Activated T-helper 2 cell treated with anti-CD3 and anti-CD28 coated beads, Interferon-gamma antibody, Interleukin-2, Interleukin-4, amounts not matched to agents 10 μg/mL and 5 μg/mL and 100 μg/mL, durations not matched to agents 14 hours and 24 hours and 36 hours (primary cell): ENCODE results near the gene CISH. TPM values are rescaled to one million over a fixed set of nuclear protein-coding genes. Genes with fewer than 3 reads are reported as not detected.

ENCODE experiments used
- total RNA-seq: library from RNA; stranded (reverse); gene quantifications from 2 replicates; pipeline ENCODE4 v1.2.3, GENCODE V29; 2022

Gene CISH
- total RNA-seq, 1 donor from 2014 or later: 351 TPM

Other genes starting within 250 kb of the CISH start
- gene CACNA2D2, start 108.1 kb downstream of the CISH start, total RNA-seq: 0.46 and 0.59 TPM in 2 replicates
- 35.2 and 37.2 TPM in 2 replicates for gene C3orf18, start 44.0 kb downstream of the CISH start, total RNA-seq
- gene HEMK1, start 42.3 kb downstream of the CISH start, total RNA-seq: 61.7 and 68.7 TPM in 2 replicates
- 178 and 190 TPM in 2 replicates for gene MAPKAPK3, start 5.4 kb upstream of the CISH start, total RNA-seq
- gene DOCK3, start 63.2 kb upstream of the CISH start, total RNA-seq: 1.1 and 1.4 TPM in 2 replicates